ENCODE results near the gene DPP6. TPM values are rescaled to one million over a fixed set of nuclear protein-coding genes. Genes with fewer than 3 reads are reported as not detected.

Gene DPP6
- total and polyA plus RNA-seq, 5 donors from 2014 or later: not detected

DNA sequence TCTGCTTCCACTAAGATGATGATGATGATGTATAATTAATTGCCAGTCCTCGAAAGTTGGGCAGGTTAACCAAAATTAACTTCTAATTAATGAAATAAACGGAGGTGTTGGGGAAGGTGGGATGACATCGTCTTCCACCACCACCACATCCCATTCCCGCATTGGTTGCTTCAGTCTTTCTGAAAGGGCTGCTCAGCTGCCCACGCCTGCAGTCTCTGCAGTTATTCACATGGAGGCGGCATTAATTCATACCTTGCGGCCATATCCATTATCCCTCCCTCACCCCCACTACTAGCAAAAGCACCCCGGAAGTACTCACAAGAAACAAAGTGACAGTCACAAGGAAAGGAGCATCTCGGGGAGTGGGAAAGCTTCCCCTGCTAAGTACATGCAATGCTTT, 387.9 kb downstream of the DPP6 start:
- ATAC-seq (ENCODE audit: low read depth in 2 of 2): no peak
- H3K27ac Mint-ChIP-seq: no peak overlapping the region
- H3K4me1 Mint-ChIP-seq: no peaks in the 10 kb centered on the region
- DNase-seq: no peak
- Histone ChIP-seq H3K9me3 (ENCODE audit: control insufficient read depth in 2 of 2, low read length in 2 of 2) (no peaks in the 10 kb centered on the region), H3K36me3 (ENCODE audit: control insufficient read depth, insufficient read depth, low read length) (no peaks in the 10 kb centered on the region), H3K4me1 (ENCODE audit: control insufficient read depth, insufficient read depth, low read length, poor library complexity, severe bottlenecking) (no peaks in the 10 kb centered on the region), H3K27ac (ENCODE audit: insufficient read depth, low read length, poor library complexity, severe bottlenecking) (no peak overlapping the region), H3K4me3 (ENCODE audit: low read depth, low read length) (no peak overlapping the region), H3K27me3 (ENCODE audit: control insufficient read depth, insufficient read depth, low read length) (no peaks in the 10 kb centered on the region)
- H3K36me3 Mint-ChIP-seq: peaks cover 6% of the 10 kb centered on the region
- H3K27me3 Mint-ChIP-seq: no peaks in the 10 kb centered on the region
- peaks cover 1 to 16% (median 8%) of the 10 kb centered on the region in 7 donors for H3K9me3 Mint-ChIP-seq
- H3K4me3 Mint-ChIP-seq: no peak overlapping the region

GRCh38 chr7:154440651-154441050, 388.5 kb downstream of the DPP6 start:
- Mint-ChIP-seq H3K36me3 (peaks cover 6% of the 10 kb centered on the region), H3K27me3 (no peaks in the 10 kb centered on the region), H3K4me1 (no peaks in the 10 kb centered on the region), H3K27ac (no peak overlapping the region), H3K9me3 (peaks cover 1 to 20% (median 8%) of the 10 kb centered on the region in 7 donors), H3K4me3 (no peak overlapping the region)
- Histone ChIP-seq H3K4me1 (ENCODE audit: control insufficient read depth, insufficient read depth, low read length, poor library complexity, severe bottlenecking) (no peaks in the 10 kb centered on the region), H3K27ac (ENCODE audit: insufficient read depth, low read length, poor library complexity, severe bottlenecking) (no peak overlapping the region), H3K27me3 (ENCODE audit: control insufficient read depth, insufficient read depth, low read length) (no peaks in the 10 kb centered on the region), H3K4me3 (ENCODE audit: low read depth, low read length) (no peak overlapping the region), H3K9me3 (ENCODE audit: control insufficient read depth in 2 of 2, low read length in 2 of 2) (no peaks in the 10 kb centered on the region), H3K36me3 (ENCODE audit: control insufficient read depth, insufficient read depth, low read length) (no peaks in the 10 kb centered on the region)
- DNase-seq (no peak), ATAC-seq (ENCODE audit: low read depth in 2 of 2) (no peak)

GRCh38 chr7:154441811-154442210, 389.6 kb downstream of the DPP6 start:
- H3K36me3 ChIP-seq (ENCODE audit: control insufficient read depth, insufficient read depth, low read length): no peaks in the 10 kb centered on the region

GRCh38 chr7:154442939-154443338, 390.7 kb downstream of the DPP6 start:
- ATAC-seq (ENCODE audit: low read depth in 2 of 2): no peak
- H3K4me3 ChIP-seq (ENCODE audit: low read depth, low read length): no peak overlapping the region

More at GRCh38 chr7:154441811-154442210, 389.6 kb downstream of the DPP6 start:
- Histone ChIP-seq H3K9me3 (ENCODE audit: control insufficient read depth in 2 of 2, low read length in 2 of 2) (no peaks in the 10 kb centered on the region), H3K27ac (ENCODE audit: insufficient read depth, low read length, poor library complexity, severe bottlenecking) (no peak overlapping the region), H3K4me3 (ENCODE audit: low read depth, low read length) (no peak overlapping the region), H3K4me1 (ENCODE audit: control insufficient read depth, insufficient read depth, low read length, poor library complexity, severe bottlenecking) (no peaks in the 10 kb centered on the region), H3K27me3 (ENCODE audit: control insufficient read depth, insufficient read depth, low read length) (no peaks in the 10 kb centered on the region)
- Mint-ChIP-seq H3K27me3 (no peaks in the 10 kb centered on the region), H3K4me1 (no peaks in the 10 kb centered on the region), H3K36me3 (peaks cover 6% of the 10 kb centered on the region), H3K9me3 (peaks cover 1 to 25% (median 8%) of the 10 kb centered on the region in 7 donors), H3K27ac (no peak overlapping the region), H3K4me3 (no peak overlapping the region)
- DNase-seq (no peak), ATAC-seq (ENCODE audit: low read depth in 2 of 2) (no peak)

GRCh38 chr7:154450451-154450850, 398.3 kb downstream of the DPP6 start:
- Mint-ChIP-seq H3K4me1 (no peaks in the 10 kb centered on the region), H3K36me3 (no peaks in the 10 kb centered on the region), H3K9me3 (peaks cover 3 to 15% (median 6%) of the 10 kb centered on the region in 7 donors), H3K27ac (no peak overlapping the region), H3K27me3 (no peaks in the 10 kb centered on the region), H3K4me3 (no peak overlapping the region)
- Histone ChIP-seq H3K36me3 (ENCODE audit: control insufficient read depth, insufficient read depth, low read length) (no peaks in the 10 kb centered on the region), H3K27ac (ENCODE audit: insufficient read depth, low read length, poor library complexity, severe bottlenecking) (no peak overlapping the region), H3K4me1 (ENCODE audit: control insufficient read depth, insufficient read depth, low read length, poor library complexity, severe bottlenecking) (no peaks in the 10 kb centered on the region), H3K9me3 (ENCODE audit: control insufficient read depth in 2 of 2, low read length in 2 of 2) (no peaks in the 10 kb centered on the region), H3K4me3 (ENCODE audit: low read depth, low read length) (no peak overlapping the region), H3K27me3 (ENCODE audit: control insufficient read depth, insufficient read depth, low read length) (no peaks in the 10 kb centered on the region)
- ATAC-seq (ENCODE audit: low read depth in 2 of 2) (no peak), DNase-seq (no peak)

More at GRCh38 chr7:154442939-154443338, 390.7 kb downstream of the DPP6 start:
- H3K4me1 Mint-ChIP-seq: no peaks in the 10 kb centered on the region
- Histone ChIP-seq H3K27ac (ENCODE audit: insufficient read depth, low read length, poor library complexity, severe bottlenecking) (no peak overlapping the region), H3K4me1 (ENCODE audit: control insufficient read depth, insufficient read depth, low read length, poor library complexity, severe bottlenecking) (no peaks in the 10 kb centered on the region), H3K9me3 (ENCODE audit: control insufficient read depth in 2 of 2, low read length in 2 of 2) (no peaks in the 10 kb centered on the region), H3K27me3 (ENCODE audit: control insufficient read depth, insufficient read depth, low read length) (no peaks in the 10 kb centered on the region), H3K36me3 (ENCODE audit: control insufficient read depth, insufficient read depth, low read length) (no peaks in the 10 kb centered on the region)
- no peak overlapping the region for H3K4me3 Mint-ChIP-seq
- H3K27me3 Mint-ChIP-seq: no peaks in the 10 kb centered on the region
- no peak overlapping the region for H3K27ac Mint-ChIP-seq
- no peak for DNase-seq
- peaks cover 6% of the 10 kb centered on the region for H3K36me3 Mint-ChIP-seq
- H3K9me3 Mint-ChIP-seq: peaks cover 1 to 28% (median 8%) of the 10 kb centered on the region in 7 donors

GRCh38 chr7:154451480-154452457, 399.6 kb downstream of the DPP6 start:
- Mint-ChIP-seq H3K4me1 (no peaks in the 10 kb centered on the region), H3K9me3 (peaks cover 3 to 10% (median 5%) of the 10 kb centered on the region in 7 donors)
- ATAC-seq (ENCODE audit: low read depth in 2 of 2): no peak

DNA sequence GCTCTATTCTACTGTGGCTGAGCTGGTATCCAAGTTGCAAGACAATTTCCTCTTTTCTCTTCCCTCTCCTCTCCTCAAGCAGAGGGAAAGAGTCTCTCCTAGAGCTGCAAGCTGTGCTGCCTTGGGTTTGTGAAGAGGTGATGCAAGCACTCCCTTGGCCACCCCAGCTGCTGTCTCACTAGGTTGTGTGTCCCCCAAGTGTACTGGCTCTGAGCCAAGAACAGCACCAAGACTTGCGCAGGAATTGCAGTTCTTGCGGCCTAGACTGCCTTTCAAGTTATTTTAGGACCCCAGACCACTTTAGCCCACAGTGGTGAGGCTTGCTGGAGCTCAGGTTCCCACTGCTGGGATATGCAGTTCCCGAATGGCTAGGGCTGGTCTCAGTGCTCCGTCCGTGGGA, 411.6 kb downstream of the DPP6 start:
- H3K4me1 ChIP-seq (ENCODE audit: control insufficient read depth, insufficient read depth, low read length, poor library complexity, severe bottlenecking): no peaks in the 10 kb centered on the region
- no peaks in the 10 kb centered on the region for H3K27me3 Mint-ChIP-seq
- H3K4me1 Mint-ChIP-seq: no peaks in the 10 kb centered on the region
- no peak for DNase-seq
- H3K4me3 Mint-ChIP-seq: no peak overlapping the region
- H3K4me3 ChIP-seq (ENCODE audit: low read depth, low read length): no peak overlapping the region
- no peaks in the 10 kb centered on the region for H3K27me3 ChIP-seq (ENCODE audit: control insufficient read depth, insufficient read depth, low read length)
- H3K27ac ChIP-seq (ENCODE audit: insufficient read depth, low read length, poor library complexity, severe bottlenecking): no peak overlapping the region
- H3K27ac Mint-ChIP-seq: no peak overlapping the region
- H3K36me3 ChIP-seq (ENCODE audit: control insufficient read depth, insufficient read depth, low read length): no peaks in the 10 kb centered on the region
- ATAC-seq (ENCODE audit: low read depth in 2 of 2): no peak
- H3K36me3 Mint-ChIP-seq: no peaks in the 10 kb centered on the region
- peaks cover 0 to 2% of the 10 kb centered on the region in 2 experiments for H3K9me3 ChIP-seq (ENCODE audit: control insufficient read depth in 2 of 2, low read length in 2 of 2)
- peaks cover 2 to 17% (median 3%) of the 10 kb centered on the region in 7 donors for H3K9me3 Mint-ChIP-seq

More at GRCh38 chr7:154451480-154452457, 399.6 kb downstream of the DPP6 start:
- Histone ChIP-seq H3K9me3 (ENCODE audit: control insufficient read depth in 2 of 2, low read length in 2 of 2) (no peaks in the 10 kb centered on the region), H3K27me3 (ENCODE audit: control insufficient read depth, insufficient read depth, low read length) (no peaks in the 10 kb centered on the region), H3K4me3 (ENCODE audit: low read depth, low read length) (no peak overlapping the region), H3K4me1 (ENCODE audit: control insufficient read depth, insufficient read depth, low read length, poor library complexity, severe bottlenecking) (no peaks in the 10 kb centered on the region), H3K36me3 (ENCODE audit: control insufficient read depth, insufficient read depth, low read length) (no peaks in the 10 kb centered on the region), H3K27ac (ENCODE audit: insufficient read depth, low read length, poor library complexity, severe bottlenecking) (no peak overlapping the region)
- no peaks in the 10 kb centered on the region for H3K27me3 Mint-ChIP-seq
- no peak overlapping the region for H3K27ac Mint-ChIP-seq
- no peak for DNase-seq
- H3K4me3 Mint-ChIP-seq: no peak overlapping the region
- no peaks in the 10 kb centered on the region for H3K36me3 Mint-ChIP-seq
